Heart left ventricle (tissue), 16 donors: ENCODE results near the gene KCNQ1. TPM values are rescaled to one million over a fixed set of nuclear protein-coding genes. Genes with fewer than 3 reads are reported as not detected.

Experiments used
- ATAC-seq, 4 donors: fragments of 200-7000 bp; cut with Tn5 transposase; one replicate each; pipeline ENCODE4 v1.9.1; 2020 to 2022; ENCODE audit warnings: moderate library complexity in 4 of 4, mild to moderate bottlenecking in 3 of 4, moderate number of reproducible peaks in 1 of 4
- DNase-seq, 5 donors: peaks; one replicate each; pipeline ENCODE4 v3.0.0-alpha.2; 2020
- H3K27ac ChIP-seq, 12 donors: fragments of 200-600 bp; sonication (generic) in 4 of 12; one replicate each; pipeline versions ENCODE4 v1.5.0 to v1.8.0; 2016 to 2022; ENCODE audit warnings: mild to moderate bottlenecking in 2 of 12
- H3K27me3 ChIP-seq, 9 donors: fragments of 200-600 bp; sonication (generic) in 2 of 9; one replicate each; pipeline versions ENCODE4 v1.5.1 to v1.8.0; 2016 to 2022; ENCODE audit warnings: mild to moderate bottlenecking in 3 of 9
- H3K36me3 ChIP-seq, 9 donors: fragments of 200-600 bp; sonication (generic) in 2 of 9; one replicate each; pipeline versions ENCODE4 v1.5.0 to v1.8.0; 2018 to 2022; ENCODE audit warnings: mild to moderate bottlenecking in 2 of 9
- H3K4me1 ChIP-seq, 12 donors: fragments of 200-600 bp; sonication (generic) in 4 of 12; one replicate each; pipeline versions ENCODE4 v1.5.0 to v1.8.0; 2016 to 2022; ENCODE audit warnings: mild to moderate bottlenecking in 3 of 12
- H3K4me3 ChIP-seq, 12 donors: fragments of 200-600 bp; sonication (generic) in 4 of 12; one replicate each; pipeline versions ENCODE4 v1.5.0 to v1.8.0; 2017 to 2022; ENCODE audit warnings: mild to moderate bottlenecking in 9 of 12, moderate library complexity in 4 of 12
- H3K9me3 ChIP-seq, 12 donors: fragments of 200-600 bp; sonication (generic) in 4 of 12; one replicate each; pipeline versions ENCODE4 v1.5.0 to v1.8.0; 2016 to 2022; ENCODE audit warnings: mild to moderate bottlenecking in 1 of 12
- POLR2A ChIP-seq, 2 donors: fragments of 450-650 bp; IDR thresholded peaks; one replicate each; pipeline ENCODE4 v1.6.1; 2017; ENCODE audit warnings: antibody characterized with exemption in 2 of 2, mild to moderate bottlenecking in 2 of 2, moderate library complexity in 2 of 2
- WGBS, 4 donors: extraction: QIAGEN DNeasy Blood & Tissue Kit in 2 of 4; methylation state at CpG; one replicate each; pipeline versions ENCODE4 v1.1.5 to v1.1.7; 2013 to 2018; 5-methylcytosine and 5-hydroxymethylcytosine counted together
- intact Hi-C, 10 donors: fragments of 100-400 bp; cut with DNase I; formaldehyde crosslinking; loops; one replicate each; pipeline versions ENCODE4 v1.11.1 to v1.14.2; 2022
- polyA plus RNA-seq, 2 donors: library from polyadenylated mRNA; stranded (reverse); fragments of 200-250 nt; gene quantifications; one replicate each; pipeline ENCODE4 v1.2.3, GENCODE V29; 2013
- total RNA-seq, 9 donors: library from RNA; depleted of rRNA in 2 of 9; stranded (reverse); fragments of >200 nt in 2 of 9; fragmentation: NEBNext Ultra II Directional in 3 of 9; extraction: Animal tissue kit (Norgen Biotek cat#: 25700) in 3 of 9; gene quantifications; one replicate each; pipeline versions ENCODE4 v1.1.0 to v1.2.4, GENCODE V29; 2016 to 2023
- TF ChIP-seq, protein P1 (sequence below), 12 donors: fragments of 200-600 bp; sonication (generic) in 4 of 12; IDR thresholded peaks; one replicate each; pipeline versions ENCODE4 v1.5.0 to v1.8.0; 2018 to 2022; ENCODE audit warnings: antibody characterized with exemption in 12 of 12, mild to moderate bottlenecking in 5 of 12
- donor health status: ischemic (EF 13 %, LVEDD 7.1; RV severe dilation, severe dysfunction).
- donor health status: healthy with polysubstance abuse.
- donor health status: DM: no; HTN: yes; CAD: no.
- donor health status: DM: no; HTN: no; CAD: no.
- donor health status: ischemic (EF 25% LVEDD 6.9; RV normal size, moderate dysfunction).
- donor health status: ischemic (EF 25% LVEDD 5.7; RV mildly dilated, moderate dysfunction).
- donor health status: healthy.
- donor health status: DM: yes; HTN: yes; CAD: no.
- donor health status: ischemic (EF 35%, LVEDD 5.7; RV mildly dilated, moderate dysfunction).
- donor health status: nonischemic (EF 11% LVEDD 7.7; RV severe dilation, severe dysfunction).
- donor health status: DM: yes; HTN: yes; CAD: no.
- donor health status: PGD.
- donor health status: ischemic (EF 29% LVEDD 5.4; RV normal size, mild dysfunction).
- donor health status: nonischemic (EF 23%, LVEDD 6.1; RV moderate dilation, normal function).

KCNQ1 gene
- total and polyA plus RNA-seq, 11 donors, result 18.6 to 42.4 (median 31.4) TPM

DNA sequence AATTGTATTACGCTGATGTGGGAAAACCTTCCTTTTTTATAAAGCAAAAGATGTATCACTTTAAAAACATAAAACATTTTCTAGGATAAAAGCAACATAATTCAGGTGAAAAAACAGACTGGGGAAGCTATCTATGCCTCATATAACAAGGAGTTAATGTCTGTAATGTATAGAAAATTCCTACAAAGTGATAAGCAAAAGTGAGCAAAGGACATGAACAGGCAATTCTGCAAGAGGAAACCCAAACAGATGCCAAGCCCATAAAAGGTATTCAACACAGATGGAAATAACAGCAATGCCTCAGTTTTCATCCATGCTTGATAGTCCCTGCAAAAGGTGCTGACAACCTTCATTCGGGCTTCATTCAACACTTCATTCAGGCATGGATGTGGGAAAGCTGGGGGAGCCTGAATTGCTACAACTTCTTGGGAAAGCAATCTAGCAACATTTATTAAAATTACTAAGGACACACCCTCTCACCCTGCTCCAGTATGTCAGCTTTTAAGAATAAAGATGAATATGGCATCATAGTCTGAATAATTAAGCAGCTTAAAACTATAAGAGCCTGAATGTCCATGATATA, 215.6 kb downstream of the KCNQ1 start:
- no peak for TF ChIP-seq POLR2A (IDR thresholded peaks at IDR 0.05)
- TF ChIP-seq, protein P1, sequence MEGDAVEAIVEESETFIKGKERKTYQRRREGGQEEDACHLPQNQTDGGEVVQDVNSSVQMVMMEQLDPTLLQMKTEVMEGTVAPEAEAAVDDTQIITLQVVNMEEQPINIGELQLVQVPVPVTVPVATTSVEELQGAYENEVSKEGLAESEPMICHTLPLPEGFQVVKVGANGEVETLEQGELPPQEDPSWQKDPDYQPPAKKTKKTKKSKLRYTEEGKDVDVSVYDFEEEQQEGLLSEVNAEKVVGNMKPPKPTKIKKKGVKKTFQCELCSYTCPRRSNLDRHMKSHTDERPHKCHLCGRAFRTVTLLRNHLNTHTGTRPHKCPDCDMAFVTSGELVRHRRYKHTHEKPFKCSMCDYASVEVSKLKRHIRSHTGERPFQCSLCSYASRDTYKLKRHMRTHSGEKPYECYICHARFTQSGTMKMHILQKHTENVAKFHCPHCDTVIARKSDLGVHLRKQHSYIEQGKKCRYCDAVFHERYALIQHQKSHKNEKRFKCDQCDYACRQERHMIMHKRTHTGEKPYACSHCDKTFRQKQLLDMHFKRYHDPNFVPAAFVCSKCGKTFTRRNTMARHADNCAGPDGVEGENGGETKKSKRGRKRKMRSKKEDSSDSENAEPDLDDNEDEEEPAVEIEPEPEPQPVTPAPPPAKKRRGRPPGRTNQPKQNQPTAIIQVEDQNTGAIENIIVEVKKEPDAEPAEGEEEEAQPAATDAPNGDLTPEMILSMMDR (IDR thresholded peaks at IDR 0.05), result no peak
- Histone ChIP-seq H3K9me3 (peaks cover 0 to 55% (median 16%) of the 10 kb centered on the region in 12 donors), H3K4me1 (peaks cover 0 to 8% (median 0%) of the 10 kb centered on the region in 12 donors), H3K27ac (no peak overlapping the region), H3K36me3 (peaks cover 0 to 19% (median 0%) of the 10 kb centered on the region in 9 donors), H3K27me3 (no peaks in the 10 kb centered on the region), H3K4me3 (no peak overlapping the region)
- no peak for DNase-seq
- 89 to 100% (median 92%) methylated on average over 2 of the region's 2 CpGs for WGBS, 4 donors
- no peak for ATAC-seq
- intact Hi-C loops, result no loop called here

DNA sequence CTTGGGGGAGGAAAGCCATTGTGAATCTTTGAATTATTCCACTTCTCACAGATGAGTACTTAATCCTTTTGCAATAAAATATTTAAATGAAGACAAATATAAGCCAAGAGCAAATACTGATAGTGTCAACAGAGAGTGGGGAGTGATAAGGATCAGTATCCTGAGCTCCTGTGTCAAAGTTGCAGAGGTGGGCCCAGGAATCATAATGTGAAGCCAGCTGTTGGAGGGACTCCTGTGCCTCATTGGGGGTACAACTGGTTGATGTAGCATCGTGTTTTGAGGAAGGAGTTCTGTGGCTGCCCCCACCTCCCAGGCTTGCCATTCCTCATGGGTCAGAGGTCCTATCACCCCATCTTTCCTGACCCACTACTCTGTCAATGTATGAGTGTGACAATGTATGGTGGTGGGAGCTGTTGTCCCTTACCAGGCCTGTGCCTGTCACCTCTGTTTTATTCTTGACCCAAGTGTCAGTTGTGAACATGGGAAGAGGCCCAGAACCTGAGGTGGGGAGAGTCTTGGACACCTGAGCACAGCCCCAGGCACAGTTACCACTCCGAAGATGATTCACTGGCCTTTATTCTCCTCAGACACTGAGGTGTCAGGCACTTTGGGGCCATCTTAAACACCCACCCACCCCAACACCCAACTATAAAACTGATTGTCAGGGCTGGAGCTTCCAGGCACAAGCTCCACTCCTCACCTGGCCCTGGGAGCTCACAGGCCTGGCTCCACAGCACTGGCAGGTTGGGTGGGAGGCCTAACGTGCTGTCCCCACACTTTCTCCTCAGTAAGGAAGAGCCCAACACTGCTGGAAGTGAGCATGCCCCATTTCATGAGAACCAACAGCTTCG, 216.6 kb downstream of the KCNQ1 start:
- Histone ChIP-seq H3K4me3 (no peak overlapping the region), H3K9me3 (peaks cover 0 to 49% (median 16%) of the 10 kb centered on the region in 12 donors), H3K27me3 (no peaks in the 10 kb centered on the region), H3K36me3 (peaks cover 0 to 19% (median 0%) of the 10 kb centered on the region in 9 donors), H3K27ac (no peak overlapping the region), H3K4me1 (peaks cover 0 to 8% (median 0%) of the 10 kb centered on the region in 12 donors)
- WGBS, 4 donors, result 88 to 99% (median 92%) methylated on average over 2 to 4 of the region's 4 CpGs
- intact Hi-C loops, result no loop called here
- DNase-seq (peak in 1 of 5 donors; percentile 9), ATAC-seq (no peak)
- TF ChIP-seq, protein P1 (IDR thresholded peaks at IDR 0.05), result no peak
- no peak for TF ChIP-seq POLR2A (IDR thresholded peaks at IDR 0.05)

DNA sequence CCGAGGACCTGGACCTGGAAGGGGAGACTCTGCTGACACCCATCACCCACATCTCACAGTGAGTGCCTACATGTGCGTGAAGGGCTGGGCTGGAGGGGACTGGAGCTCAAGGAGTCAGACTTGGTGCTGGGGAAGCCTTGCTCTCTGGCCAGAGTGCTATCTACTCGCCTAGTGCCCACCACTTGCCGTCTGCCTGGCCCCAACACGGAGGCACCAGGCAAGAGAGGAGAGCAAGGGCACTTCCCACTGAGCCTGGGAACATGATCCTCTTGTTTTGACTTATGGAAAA, 217.2 kb downstream of the KCNQ1 start:
- no peak for ATAC-seq
- H3K9me3 ChIP-seq, result peaks cover 0 to 43% (median 16%) of the 10 kb centered on the region in 12 donors
- 98 to 100% (median 99%) methylated on average over 4 to 5 of the region's 5 CpGs for WGBS, 4 donors

More for the DNA sequence above, 217.2 kb downstream of the KCNQ1 start:
- no peak overlapping the region for H3K27ac ChIP-seq
- H3K4me1 ChIP-seq, result peaks cover 0 to 8% (median 0%) of the 10 kb centered on the region in 12 donors
- peak in 1 of 5 donors; percentile 10 for DNase-seq
- H3K27me3 ChIP-seq, result no peaks in the 10 kb centered on the region
- peaks cover 0 to 19% (median 0%) of the 10 kb centered on the region in 9 donors for H3K36me3 ChIP-seq
- intact Hi-C loops, result no loop called here
- H3K4me3 ChIP-seq, result no peak overlapping the region
- no peak for TF ChIP-seq POLR2A (IDR thresholded peaks at IDR 0.05)
- TF ChIP-seq, protein P1 (IDR thresholded peaks at IDR 0.05), result no peak
